ENCODE results near the gene LTC4S.

DNA sequence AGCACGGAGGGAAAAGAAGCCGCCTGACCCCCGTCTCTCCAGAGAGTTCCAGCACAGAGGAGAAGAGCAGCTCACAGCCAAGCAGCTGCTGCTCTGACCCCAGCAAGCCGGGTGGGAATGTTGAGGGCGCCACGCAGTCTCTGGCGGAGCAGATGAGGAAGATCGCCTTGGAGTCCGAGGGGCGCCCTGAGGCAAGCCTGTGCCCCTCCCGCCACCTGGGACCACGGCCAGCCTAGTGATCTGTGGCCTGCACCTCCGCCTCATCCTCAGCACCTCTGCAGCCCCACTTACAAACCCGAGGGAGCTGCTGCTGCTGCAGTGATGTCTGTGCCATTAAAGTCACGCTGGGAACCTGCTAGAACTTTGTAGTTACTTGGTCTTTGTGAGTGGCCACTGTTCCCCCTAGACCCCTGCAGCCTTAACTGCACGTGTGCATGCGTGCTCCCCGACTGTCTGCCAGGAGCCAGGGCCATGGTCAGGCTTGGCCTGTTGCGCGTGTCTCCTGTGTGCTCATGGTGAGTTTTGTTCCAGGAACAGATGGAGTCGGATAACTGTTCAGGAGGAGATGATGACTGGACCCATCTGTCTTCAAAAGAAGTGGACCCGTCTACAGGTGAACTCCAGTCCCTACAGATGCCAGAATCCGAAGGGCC, 39.4 kb downstream of the LTC4S start:
- TF ChIP-seq, protein P1, sequence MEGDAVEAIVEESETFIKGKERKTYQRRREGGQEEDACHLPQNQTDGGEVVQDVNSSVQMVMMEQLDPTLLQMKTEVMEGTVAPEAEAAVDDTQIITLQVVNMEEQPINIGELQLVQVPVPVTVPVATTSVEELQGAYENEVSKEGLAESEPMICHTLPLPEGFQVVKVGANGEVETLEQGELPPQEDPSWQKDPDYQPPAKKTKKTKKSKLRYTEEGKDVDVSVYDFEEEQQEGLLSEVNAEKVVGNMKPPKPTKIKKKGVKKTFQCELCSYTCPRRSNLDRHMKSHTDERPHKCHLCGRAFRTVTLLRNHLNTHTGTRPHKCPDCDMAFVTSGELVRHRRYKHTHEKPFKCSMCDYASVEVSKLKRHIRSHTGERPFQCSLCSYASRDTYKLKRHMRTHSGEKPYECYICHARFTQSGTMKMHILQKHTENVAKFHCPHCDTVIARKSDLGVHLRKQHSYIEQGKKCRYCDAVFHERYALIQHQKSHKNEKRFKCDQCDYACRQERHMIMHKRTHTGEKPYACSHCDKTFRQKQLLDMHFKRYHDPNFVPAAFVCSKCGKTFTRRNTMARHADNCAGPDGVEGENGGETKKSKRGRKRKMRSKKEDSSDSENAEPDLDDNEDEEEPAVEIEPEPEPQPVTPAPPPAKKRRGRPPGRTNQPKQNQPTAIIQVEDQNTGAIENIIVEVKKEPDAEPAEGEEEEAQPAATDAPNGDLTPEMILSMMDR (conservative IDR thresholded peaks at IDR 0.05; ENCODE audit: low read length): no peak
- TF ChIP-seq EZH2phosphoT487 (IDR thresholded peaks at IDR 0.05; ENCODE audit: borderline replicate concordance, low read depth, low read length): no peak
